HepG2 (cell line): Measurements from ENCODE around the gene GBE1. TPM values are rescaled to one million over a fixed set of nuclear protein-coding genes. Genes with fewer than 3 reads are reported as not detected.

Experiments
- EHMT2 ChIP-seq: fragments of 200-600 bp; sonication (generic); IDR thresholded peaks from 2 replicates; pipeline ENCODE4 v1.7.0; 2017; ENCODE audit warnings: antibody characterized with exemption, low read depth, low read length, borderline replicate concordance
- NFATC3 ChIP-seq: sonication (generic); formaldehyde crosslinking; IDR thresholded peaks from 2 replicates; pipeline ENCODE4 v1.5.1; 2020; ENCODE audit warnings: mild to moderate bottlenecking, missing genetic modification reagents
- SMAD1 ChIP-seq: sonication (generic); formaldehyde crosslinking; IDR thresholded peaks from 2 replicates; pipeline ENCODE4 v1.4.0; 2020; ENCODE audit warnings: missing genetic modification reagents, low read depth, mild to moderate bottlenecking, borderline replicate concordance
- STAG1 ChIP-seq: sonication (generic); formaldehyde crosslinking; IDR thresholded peaks from 2 replicates; pipeline ENCODE4 v1.4.0; 2020; ENCODE audit warnings: missing genetic modification reagents
- ZBTB1 ChIP-seq: sonication (generic); formaldehyde crosslinking; IDR thresholded peaks from 2 replicates; pipeline ENCODE4 v1.4.0; 2020; ENCODE audit warnings: missing genetic modification reagents, borderline replicate concordance
- ZBTB7B ChIP-seq: sonication (generic); formaldehyde crosslinking; IDR thresholded peaks from 2 replicates; pipeline ENCODE4 v1.4.0; 2020; ENCODE audit warnings: missing genetic modification reagents
- ZNF430 ChIP-seq: sonication (generic); formaldehyde crosslinking; IDR thresholded peaks from 2 replicates; pipeline ENCODE4 v1.9.0; 2021; ENCODE audit warnings: mild to moderate bottlenecking, missing genetic modification reagents
- ZNF557 ChIP-seq: sonication (generic); formaldehyde crosslinking; IDR thresholded peaks from 2 replicates; pipeline ENCODE4 v1.4.0; 2020; ENCODE audit warnings: missing genetic modification reagents
- ZNF766 ChIP-seq: sonication (generic); formaldehyde crosslinking; IDR thresholded peaks from 2 replicates; pipeline ENCODE4 v1.5.0; 2020; ENCODE audit warnings: missing genetic modification reagents, borderline replicate concordance
- polyA plus RNA-seq, 8 experiments: library from polyadenylated mRNA; depleted of rRNA in 3 of 8; stranded (reverse) in 7 of 8; unstranded in 1 of 8; fragments of >200 nt; fragmentation: Illumina TruSeq in 4 of 8; extraction: Trizol in 4 of 8; gene quantifications; 2 replicates each; pipeline versions ENCODE4 v1.2.1 to v1.2.3, GENCODE V29; 2011 to 2016; ENCODE audit warnings: low read depth in 4 of 8, missing spikeins in 1 of 8, mixed read lengths in 1 of 8; ENCODE audit not compliant: insufficient read depth in 1 of 8
- total RNA-seq, 5 experiments: library from RNA; depleted of rRNA; stranded (reverse); fragments of >200 nt; fragmentation: Illumina TruSeq; extraction: Trizol; gene quantifications; 2 replicates each; pipeline ENCODE4 v1.2.3, GENCODE V29; 2016; ENCODE audit warnings: low read depth in 1 of 5
- TF ChIP-seq, protein P1 (sequence below): sonication (generic); formaldehyde crosslinking; IDR thresholded peaks from 2 replicates; pipeline ENCODE4 v1.8.1; 2023; ENCODE audit warnings: mild to moderate bottlenecking, inconsistent platforms, moderate library complexity, missing genetic modification reagents, borderline replicate concordance
- TF ChIP-seq, protein P2 (sequence below): sonication (generic); formaldehyde crosslinking; IDR thresholded peaks from 2 replicates; pipeline ENCODE4 v1.5.0; 2020; ENCODE audit warnings: mild to moderate bottlenecking, missing genetic modification reagents, moderate library complexity
- TF ChIP-seq, protein P3 (sequence below): IDR thresholded peaks from 2 replicates; pipeline ENCODE4 v1.6.1; 2016; ENCODE audit warnings: control low read depth
- TF ChIP-seq, protein P4 (sequence below): sonication (generic); formaldehyde crosslinking; IDR thresholded peaks from 2 replicates; pipeline ENCODE4 v1.5.1; 2020; ENCODE audit warnings: mild to moderate bottlenecking, moderate library complexity, missing genetic modification reagents
- TF ChIP-seq, protein P5 (sequence below): sonication (generic); formaldehyde crosslinking; conservative IDR thresholded peaks from 2 replicates; pipeline ENCODE4 v1.8.0; 2022; ENCODE audit warnings: low read depth, missing genetic modification reagents
- TF ChIP-seq, protein P6 (sequence below): sonication (generic); formaldehyde crosslinking; IDR thresholded peaks from 2 replicates; pipeline ENCODE4 v1.8.0; 2023; ENCODE audit warnings: mild to moderate bottlenecking, missing genetic modification reagents
- TF ChIP-seq, protein P7 (sequence below): sonication (generic); formaldehyde crosslinking; IDR thresholded peaks from 2 replicates; pipeline ENCODE4 v1.5.1; 2020; ENCODE audit warnings: mild to moderate bottlenecking, missing genetic modification reagents

GBE1 gene
- total and polyA plus RNA-seq, 2 of the 13 experiments (the other 11 are each of a cell fraction or from before 2014, with no cell fraction given): 22.9 to 36.1 TPM

DNA sequence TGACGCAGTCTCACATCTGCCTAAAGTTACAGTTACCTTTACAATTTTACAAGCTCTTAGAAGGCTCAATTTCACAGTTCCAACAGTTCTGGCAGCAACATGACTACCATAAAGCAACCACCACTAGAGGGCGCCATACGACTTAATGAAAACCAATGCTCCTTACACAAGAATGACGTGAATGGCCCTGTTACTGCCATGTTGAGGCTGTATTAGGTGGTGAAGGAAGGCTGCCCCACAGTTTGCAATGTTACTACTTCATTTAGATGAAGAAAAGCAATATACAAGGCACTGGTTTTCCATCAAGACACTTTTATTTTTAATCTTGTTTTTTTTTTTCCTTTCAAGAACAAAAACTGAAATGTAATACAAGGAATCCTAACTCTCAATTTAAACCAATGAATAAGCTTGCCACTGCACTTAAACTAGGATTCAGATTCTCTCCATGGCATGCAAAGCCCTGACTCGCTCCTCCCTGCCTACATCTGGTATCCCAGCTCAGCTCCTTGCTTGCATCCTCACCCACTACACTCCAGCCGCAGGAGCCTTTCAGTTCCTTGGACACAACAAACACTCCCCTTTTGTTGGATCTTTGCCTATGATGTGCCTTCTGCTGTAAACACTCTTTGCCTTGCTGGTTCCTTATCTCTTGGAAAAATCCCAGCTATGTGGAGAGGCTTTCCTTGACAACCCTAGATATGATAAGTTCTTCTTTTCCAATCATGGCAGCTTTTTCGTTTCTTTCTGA lies 270.7 kb downstream of the GBE1 start (continued):
- no peak for TF ChIP-seq ZNF430
- TF ChIP-seq, protein P1, sequence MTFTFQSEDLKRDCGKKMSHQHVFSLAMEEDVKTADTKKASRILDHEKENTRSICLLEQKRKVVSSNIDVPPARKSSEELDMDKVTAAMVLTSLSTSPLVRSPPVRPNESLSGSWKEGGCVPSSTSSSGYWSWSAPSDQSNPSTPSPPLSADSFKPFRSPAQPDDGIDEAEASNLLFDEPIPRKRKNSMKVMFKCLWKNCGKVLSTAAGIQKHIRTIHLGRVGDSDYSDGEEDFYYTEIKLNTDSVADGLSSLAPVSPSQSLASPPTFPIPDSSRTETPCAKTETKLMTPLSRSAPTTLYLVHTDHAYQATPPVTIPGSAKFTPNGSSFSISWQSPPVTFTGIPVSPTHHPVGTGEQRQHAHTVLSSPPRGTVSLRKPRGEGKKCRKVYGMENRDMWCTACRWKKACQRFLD: no peak
- TF ChIP-seq, protein P2, sequence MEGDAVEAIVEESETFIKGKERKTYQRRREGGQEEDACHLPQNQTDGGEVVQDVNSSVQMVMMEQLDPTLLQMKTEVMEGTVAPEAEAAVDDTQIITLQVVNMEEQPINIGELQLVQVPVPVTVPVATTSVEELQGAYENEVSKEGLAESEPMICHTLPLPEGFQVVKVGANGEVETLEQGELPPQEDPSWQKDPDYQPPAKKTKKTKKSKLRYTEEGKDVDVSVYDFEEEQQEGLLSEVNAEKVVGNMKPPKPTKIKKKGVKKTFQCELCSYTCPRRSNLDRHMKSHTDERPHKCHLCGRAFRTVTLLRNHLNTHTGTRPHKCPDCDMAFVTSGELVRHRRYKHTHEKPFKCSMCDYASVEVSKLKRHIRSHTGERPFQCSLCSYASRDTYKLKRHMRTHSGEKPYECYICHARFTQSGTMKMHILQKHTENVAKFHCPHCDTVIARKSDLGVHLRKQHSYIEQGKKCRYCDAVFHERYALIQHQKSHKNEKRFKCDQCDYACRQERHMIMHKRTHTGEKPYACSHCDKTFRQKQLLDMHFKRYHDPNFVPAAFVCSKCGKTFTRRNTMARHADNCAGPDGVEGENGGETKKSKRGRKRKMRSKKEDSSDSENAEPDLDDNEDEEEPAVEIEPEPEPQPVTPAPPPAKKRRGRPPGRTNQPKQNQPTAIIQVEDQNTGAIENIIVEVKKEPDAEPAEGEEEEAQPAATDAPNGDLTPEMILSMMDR (CRISPR knock-in tag): peak; percentile 78
- TF ChIP-seq ZBTB1 (CRISPR knock-in tag): no peak
- TF ChIP-seq, protein P3, sequence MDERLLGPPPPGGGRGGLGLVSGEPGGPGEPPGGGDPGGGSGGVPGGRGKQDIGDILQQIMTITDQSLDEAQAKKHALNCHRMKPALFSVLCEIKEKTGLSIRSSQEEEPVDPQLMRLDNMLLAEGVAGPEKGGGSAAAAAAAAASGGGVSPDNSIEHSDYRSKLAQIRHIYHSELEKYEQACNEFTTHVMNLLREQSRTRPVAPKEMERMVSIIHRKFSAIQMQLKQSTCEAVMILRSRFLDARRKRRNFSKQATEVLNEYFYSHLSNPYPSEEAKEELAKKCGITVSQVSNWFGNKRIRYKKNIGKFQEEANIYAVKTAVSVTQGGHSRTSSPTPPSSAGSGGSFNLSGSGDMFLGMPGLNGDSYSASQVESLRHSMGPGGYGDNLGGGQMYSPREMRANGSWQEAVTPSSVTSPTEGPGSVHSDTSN (CRISPR knock-in tag): no peak
- TF ChIP-seq, protein P4, sequence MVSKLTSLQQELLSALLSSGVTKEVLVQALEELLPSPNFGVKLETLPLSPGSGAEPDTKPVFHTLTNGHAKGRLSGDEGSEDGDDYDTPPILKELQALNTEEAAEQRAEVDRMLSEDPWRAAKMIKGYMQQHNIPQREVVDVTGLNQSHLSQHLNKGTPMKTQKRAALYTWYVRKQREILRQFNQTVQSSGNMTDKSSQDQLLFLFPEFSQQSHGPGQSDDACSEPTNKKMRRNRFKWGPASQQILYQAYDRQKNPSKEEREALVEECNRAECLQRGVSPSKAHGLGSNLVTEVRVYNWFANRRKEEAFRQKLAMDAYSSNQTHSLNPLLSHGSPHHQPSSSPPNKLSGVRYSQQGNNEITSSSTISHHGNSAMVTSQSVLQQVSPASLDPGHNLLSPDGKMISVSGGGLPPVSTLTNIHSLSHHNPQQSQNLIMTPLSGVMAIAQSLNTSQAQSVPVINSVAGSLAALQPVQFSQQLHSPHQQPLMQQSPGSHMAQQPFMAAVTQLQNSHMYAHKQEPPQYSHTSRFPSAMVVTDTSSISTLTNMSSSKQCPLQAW (CRISPR knock-in tag): no peak
- TF ChIP-seq, protein P5, sequence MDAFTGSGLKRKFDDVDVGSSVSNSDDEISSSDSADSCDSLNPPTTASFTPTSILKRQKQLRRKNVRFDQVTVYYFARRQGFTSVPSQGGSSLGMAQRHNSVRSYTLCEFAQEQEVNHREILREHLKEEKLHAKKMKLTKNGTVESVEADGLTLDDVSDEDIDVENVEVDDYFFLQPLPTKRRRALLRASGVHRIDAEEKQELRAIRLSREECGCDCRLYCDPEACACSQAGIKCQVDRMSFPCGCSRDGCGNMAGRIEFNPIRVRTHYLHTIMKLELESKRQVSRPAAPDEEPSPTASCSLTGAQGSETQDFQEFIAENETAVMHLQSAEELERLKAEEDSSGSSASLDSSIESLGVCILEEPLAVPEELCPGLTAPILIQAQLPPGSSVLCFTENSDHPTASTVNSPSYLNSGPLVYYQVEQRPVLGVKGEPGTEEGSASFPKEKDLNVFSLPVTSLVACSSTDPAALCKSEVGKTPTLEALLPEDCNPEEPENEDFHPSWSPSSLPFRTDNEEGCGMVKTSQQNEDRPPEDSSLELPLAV (CRISPR knock-in tag): no peak
- no peak for TF ChIP-seq ZNF766 (CRISPR knock-in tag)
- TF ChIP-seq ZNF557 (CRISPR knock-in tag): no peak
- TF ChIP-seq ZBTB7B (CRISPR knock-in tag): no peak
- TF ChIP-seq STAG1 (CRISPR knock-in tag): peak; percentile 79
- no peak for TF ChIP-seq NFATC3 (CRISPR knock-in tag)
- TF ChIP-seq, protein P6, sequence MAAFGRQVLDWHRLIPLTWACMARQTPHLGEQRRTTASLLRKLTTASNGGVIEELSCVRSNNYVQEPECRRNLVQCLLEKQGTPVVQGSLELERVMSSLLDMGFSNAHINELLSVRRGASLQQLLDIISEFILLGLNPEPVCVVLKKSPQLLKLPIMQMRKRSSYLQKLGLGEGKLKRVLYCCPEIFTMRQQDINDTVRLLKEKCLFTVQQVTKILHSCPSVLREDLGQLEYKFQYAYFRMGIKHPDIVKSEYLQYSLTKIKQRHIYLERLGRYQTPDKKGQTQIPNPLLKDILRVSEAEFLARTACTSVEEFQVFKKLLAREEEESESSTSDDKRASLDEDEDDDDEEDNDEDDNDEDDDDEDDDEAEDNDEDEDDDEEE (CRISPR knock-in tag): no peak
- no peak for TF ChIP-seq SMAD1 (CRISPR knock-in tag)
- no peak for TF ChIP-seq EHMT2
- TF ChIP-seq, protein P7, sequence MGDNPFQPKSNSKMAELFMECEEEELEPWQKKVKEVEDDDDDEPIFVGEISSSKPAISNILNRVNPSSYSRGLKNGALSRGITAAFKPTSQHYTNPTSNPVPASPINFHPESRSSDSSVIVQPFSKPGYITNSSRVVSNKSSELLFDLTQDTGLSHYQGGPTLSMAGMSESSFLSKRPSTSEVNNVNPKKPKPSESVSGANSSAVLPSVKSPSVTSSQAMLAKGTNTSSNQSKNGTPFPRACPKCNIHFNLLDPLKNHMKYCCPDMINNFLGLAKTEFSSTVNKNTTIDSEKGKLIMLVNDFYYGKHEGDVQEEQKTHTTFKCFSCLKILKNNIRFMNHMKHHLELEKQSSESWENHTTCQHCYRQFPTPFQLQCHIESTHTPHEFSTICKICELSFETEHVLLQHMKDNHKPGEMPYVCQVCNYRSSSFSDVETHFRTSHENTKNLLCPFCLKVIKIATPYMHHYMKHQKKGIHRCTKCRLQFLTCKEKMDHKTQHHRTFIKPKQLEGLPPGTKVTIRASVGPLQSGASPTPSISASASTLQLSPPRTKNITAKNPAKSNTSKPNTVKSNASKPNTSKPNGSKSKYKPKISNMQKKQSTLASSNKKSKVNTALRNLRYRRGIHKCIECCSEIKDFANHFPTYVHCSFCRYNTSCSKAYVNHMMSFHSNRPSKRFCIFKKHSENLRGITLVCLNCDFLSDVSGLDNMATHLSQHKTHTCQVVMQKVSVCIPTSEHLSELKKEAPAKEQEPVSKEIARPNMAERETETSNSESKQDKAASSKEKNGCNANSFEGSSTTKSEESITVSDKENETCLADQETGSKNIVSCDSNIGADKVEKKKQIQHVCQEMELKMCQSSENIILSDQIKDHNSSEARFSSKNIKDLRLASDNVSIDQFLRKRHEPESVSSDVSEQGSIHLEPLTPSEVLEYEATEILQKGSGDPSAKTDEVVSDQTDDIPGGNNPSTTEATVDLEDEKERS (CRISPR knock-in tag): no peak
